Astrocyte (in vitro differentiated cells and primary cell): ENCODE measurements around the gene MCTP2. TPM values are rescaled to one million over a fixed set of nuclear protein-coding genes. Genes with fewer than 3 reads are reported as not detected.

Experiments
- DNase-seq: peaks from one replicate; pipeline ENCODE4 v3.0.0-alpha.2; 2010; ENCODE audit warnings: low read depth
- FAIRE-seq: peaks from 2 replicates; lab custom pipeline; 2011; peaks lifted over from hg19 to GRCh38; lab: Jason Lieb, UNC
- H2AFZ ChIP-seq: 2 replicates; pipeline ENCODE4 v1.6.0; 2012; ENCODE audit warnings: low read depth, low read length, inconsistent platforms
- H3K27ac ChIP-seq: 2 replicates; pipeline ENCODE4 v1.5.1; 2011; ENCODE audit warnings: low read depth, low read length, inconsistent platforms
- H3K27me3 ChIP-seq: 2 replicates; pipeline ENCODE4 v1.6.0; 2011; ENCODE audit warnings: low read length, inconsistent platforms; ENCODE audit not compliant: insufficient read depth
- H3K36me3 ChIP-seq: 2 replicates; pipeline ENCODE4 v1.5.1; 2011; ENCODE audit warnings: low read length, inconsistent platforms; ENCODE audit not compliant: insufficient read depth
- H3K4me1 ChIP-seq: 2 replicates; pipeline ENCODE4 v1.5.1; 2011; ENCODE audit warnings: low read length, inconsistent platforms; ENCODE audit not compliant: insufficient read depth
- H3K4me2 ChIP-seq: 2 replicates; pipeline ENCODE4 v1.6.0; 2012; ENCODE audit warnings: low read length, inconsistent platforms
- H3K4me3 ChIP-seq: 2 replicates; pipeline ENCODE4 v1.5.1; 2011; ENCODE audit warnings: low read depth, mild to moderate bottlenecking, low read length, inconsistent platforms; ENCODE audit not compliant: insufficient read depth
- H3K79me2 ChIP-seq: 2 replicates; pipeline ENCODE4 v1.6.0; 2012; ENCODE audit warnings: mild to moderate bottlenecking, low read length, inconsistent platforms; ENCODE audit not compliant: insufficient read depth
- H3K9ac ChIP-seq: 2 replicates; pipeline ENCODE4 v1.6.0; 2012; ENCODE audit warnings: mild to moderate bottlenecking, low read length, inconsistent platforms
- H3K9me3 ChIP-seq: 2 replicates; pipeline ENCODE4 v1.5.1; 2012; ENCODE audit warnings: low read depth, mild to moderate bottlenecking, low read length, inconsistent platforms; ENCODE audit not compliant: insufficient read depth
- H4K20me1 ChIP-seq: 2 replicates; pipeline ENCODE4 v1.6.0; 2012; ENCODE audit warnings: low read length, inconsistent platforms; ENCODE audit not compliant: insufficient read depth
- H3K27ac Mint-ChIP-seq: one replicate; pipeline ENCODE4 v1.8.0; 2021; ENCODE audit warnings: mild to moderate bottlenecking, mixed read lengths; ENCODE audit not compliant: unreplicated experiment
- H3K27me3 Mint-ChIP-seq: one replicate; pipeline ENCODE4 v1.8.0; 2021; ENCODE audit warnings: low read depth, mixed read lengths; ENCODE audit not compliant: unreplicated experiment
- H3K36me3 Mint-ChIP-seq: one replicate; pipeline ENCODE4 v1.8.0; 2021; ENCODE audit warnings: low read depth, mixed read lengths; ENCODE audit not compliant: unreplicated experiment
- H3K4me1 Mint-ChIP-seq: one replicate; pipeline ENCODE4 v1.8.0; 2021; ENCODE audit warnings: low read depth, mixed read lengths; ENCODE audit not compliant: unreplicated experiment
- H3K4me3 Mint-ChIP-seq: one replicate; pipeline ENCODE4 v1.8.0; 2021; ENCODE audit warnings: mild to moderate bottlenecking, moderate library complexity, mixed read lengths; ENCODE audit not compliant: unreplicated experiment
- H3K9me3 Mint-ChIP-seq: one replicate; pipeline ENCODE4 v1.8.0; 2021; ENCODE audit warnings: mild to moderate bottlenecking, mixed read lengths; ENCODE audit not compliant: unreplicated experiment
- CTCF ChIP-seq: IDR thresholded peaks from 2 replicates; pipeline ENCODE4 v1.5.1; 2011; ENCODE audit warnings: low read depth, mild to moderate bottlenecking, inconsistent platforms, low read length, moderate library complexity; ENCODE audit not compliant: insufficient read depth
- EZH2 ChIP-seq: IDR thresholded peaks from 2 replicates; pipeline ENCODE4 v1.6.1; 2012; ENCODE audit warnings: mild to moderate bottlenecking, low read length, inconsistent platforms; ENCODE audit not compliant: insufficient read depth
- total RNA-seq: library from RNA; stranded (reverse); gene quantifications from 2 replicates; pipeline ENCODE4 v1.2.1, GENCODE V29; 2021

MCTP2 gene
- total RNA-seq, 1 donor from 2014 or later: 2.6 TPM

GRCh38 chr15:94338243-94338846 lies 107.0 kb downstream of the MCTP2 start:
- Mint-ChIP-seq H3K4me1 (no peaks in the 10 kb centered on the region), H3K27me3 (no peaks in the 10 kb centered on the region), H3K4me3 (no peak overlapping the region), H3K9me3 (no peaks in the 10 kb centered on the region), H3K27ac (no peak overlapping the region), H3K36me3 (no peaks in the 10 kb centered on the region)
- Histone ChIP-seq H3K27me3 (no peaks in the 10 kb centered on the region), H3K36me3 (no peaks in the 10 kb centered on the region), H2AFZ (no peak overlapping the region), H3K27ac (no peak overlapping the region), H3K9ac (no peak overlapping the region), H3K4me2 (no peak overlapping the region), H3K9me3 (no peaks in the 10 kb centered on the region), H3K4me1 (no peaks in the 10 kb centered on the region), H3K79me2 (no peaks in the 10 kb centered on the region), H4K20me1 (no peaks in the 10 kb centered on the region), H3K4me3 (no peak overlapping the region)
- FAIRE-seq: no peak
- TF ChIP-seq CTCF (no peak), EZH2 (no peak)
- DNase-seq: no peak

GRCh38 chr15:94346282-94346681 lies 114.9 kb downstream of the MCTP2 start:
- FAIRE-seq: no peak
- H3K4me3 ChIP-seq: no peak overlapping the region
- no peak overlapping the region for H2AFZ ChIP-seq

More at GRCh38 chr15:94346282-94346681, 114.9 kb downstream of the MCTP2 start:
- Histone ChIP-seq H3K9ac (no peak overlapping the region), H3K9me3 (no peaks in the 10 kb centered on the region), H3K4me2 (no peak overlapping the region), H3K27ac (no peak overlapping the region), H3K27me3 (no peaks in the 10 kb centered on the region), H3K79me2 (no peaks in the 10 kb centered on the region), H3K36me3 (no peaks in the 10 kb centered on the region), H3K4me1 (no peaks in the 10 kb centered on the region), H4K20me1 (no peaks in the 10 kb centered on the region)
- Mint-ChIP-seq H3K4me3 (no peak overlapping the region), H3K27ac (no peak overlapping the region), H3K27me3 (no peaks in the 10 kb centered on the region), H3K36me3 (no peaks in the 10 kb centered on the region), H3K9me3 (peaks cover 2% of the 10 kb centered on the region), H3K4me1 (no peaks in the 10 kb centered on the region)
- DNase-seq: no peak
- TF ChIP-seq EZH2 (no peak), CTCF (no peak)
